Stimulated activated CD8-positive, alpha-beta memory T cell treated with anti-CD3 and anti-CD28 coated beads, Interleukin-7, amount 100 ng/mL, for 24 hours (primary cell): Measurements from ENCODE around the gene NT5C1B.

Experiments
- DNase-seq: peaks from one replicate; pipeline ENCODE4 v3.0.0-alpha.2; 2020; ENCODE audit warnings: low read depth

The NT5C1B gene

GRCh38 chr2:18599509-18600254, 10.3 kb upstream of the NT5C1B start:
- no peak for DNase-seq

- no peak for DNase-seq
Measured at GRCh38 chr2:18598848-18599484, 9.6 kb upstream of the NT5C1B start.

GRCh38 chr2:18597618-18598017, 8.2 kb upstream of the NT5C1B start:
- DNase-seq = no peak

GRCh38 chr2:18596993-18597392, 7.6 kb upstream of the NT5C1B start:
- no peak for DNase-seq

GRCh38 chr2:18593496-18593895, 4.1 kb upstream of the NT5C1B start:
- DNase-seq = no peak

- no peak for DNase-seq
Measured at GRCh38 chr2:18592372-18592771, 3.0 kb upstream of the NT5C1B start.

GRCh38 chr2:18588802-18589201, 567 bp downstream of the NT5C1B start:
- DNase-seq = no peak

GRCh38 chr2:18588049-18588448, 1.3 kb downstream of the NT5C1B start:
- DNase-seq = no peak

GRCh38 chr2:18585526-18585925, 3.8 kb downstream of the NT5C1B start:
- no peak for DNase-seq

- no peak for DNase-seq
Measured at GRCh38 chr2:18584608-18584954, 4.8 kb downstream of the NT5C1B start.

- no peak for DNase-seq
Measured at GRCh38 chr2:18583905-18584607, 5.3 kb downstream of the NT5C1B start.

- no peak for DNase-seq
Measured at GRCh38 chr2:18580606-18581005, 8.8 kb downstream of the NT5C1B start.

- no peak for DNase-seq
Measured at GRCh38 chr2:18578033-18578432, 11.3 kb downstream of the NT5C1B start.

- no peak for DNase-seq
Measured at GRCh38 chr2:18566145-18566769, 23.1 kb downstream of the NT5C1B start.

- no peak for DNase-seq
Measured at GRCh38 chr2:18560797-18561085, 28.6 kb downstream of the NT5C1B start.

GRCh38 chr2:18560031-18560796, 29.2 kb downstream of the NT5C1B start, which contains the start of gene RDH14:
Gene RDH14 (minus strand): TSS chr2:18560653. CDS start chr2:18560572, 81 bp downstream.
- DNase-seq = peak; percentile 84

- no peak for DNase-seq
Measured at GRCh38 chr2:18559531-18560030, 29.8 kb downstream of the NT5C1B start.

- no peak for DNase-seq
Measured at GRCh38 chr2:18558458-18558857, 30.9 kb downstream of the NT5C1B start.

- no peak for DNase-seq
Measured at GRCh38 chr2:18557121-18557520, 32.2 kb downstream of the NT5C1B start.

GRCh38 chr2:18552351-18553077, 36.9 kb downstream of the NT5C1B start:
- no peak for DNase-seq

- no peak for DNase-seq
Measured at GRCh38 chr2:18551623-18552022, 37.7 kb downstream of the NT5C1B start.
